Hair follicle dermal papilla cell (primary cell): ENCODE measurements around the gene BICDL1. TPM values are rescaled to one million over a fixed set of nuclear protein-coding genes. Genes with fewer than 3 reads are reported as not detected.

Source experiments
- small RNA-seq: library from RNA; depleted of rRNA; stranded (forward); fragments of <200 nt; gene quantifications from one replicate; pipeline ENCODE3, GENCODE V24; 2012
- total RNA-seq: library from RNA; depleted of rRNA; stranded (reverse); fragments of >200 nt; gene quantifications from 2 replicates; pipeline ENCODE4 v1.2.3, GENCODE V29; 2012

Gene BICDL1
- not detected in 2 replicates for total RNA-seq

GRCh38 chr12:119988472-119989360 lies at the start of gene BICDL1:
BICDL1 (plus strand) TSS chr12:119989236; CDS start chr12:119989869, 633 bp downstream.

DNA sequence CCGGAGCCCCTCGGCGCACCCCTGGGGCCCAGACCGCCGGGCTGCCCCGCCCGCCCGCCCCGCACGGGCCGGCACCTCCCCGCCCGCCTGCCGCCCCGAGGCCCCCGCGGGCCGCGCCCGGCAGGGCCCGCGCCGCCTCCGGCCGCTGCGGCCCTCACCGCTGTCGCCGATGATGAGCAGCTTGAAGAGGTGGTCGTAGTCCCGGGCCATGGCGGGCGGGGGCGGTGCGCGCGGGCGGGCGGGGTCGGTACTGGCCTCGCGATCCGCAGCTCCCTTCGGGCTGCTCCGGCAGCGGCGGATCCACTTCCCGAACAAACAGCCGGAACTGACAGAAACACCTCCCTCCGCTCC lies 127.4 kb downstream of the BICDL1 start, which contains the start of gene RAB35:
Gene RAB35 (minus strand): TSS at position 313 of the 351 bp plus-strand sequence. CDS start 103 bp downstream, at position 210.

Small RNA genes within 50 kb of the gene (small RNA-seq; reads per million reads assigned to genes)
- not detected for gene AC004812.1

Other genes starting within 250 kb of the BICDL1 start
- gene CIT, start 111.9 kb upstream of the BICDL1 start, total RNA-seq, result 33.8 and 44.3 TPM in 2 replicates
- 39.0 and 40.4 TPM in 2 replicates for gene RAB35, start 127.5 kb downstream of the BICDL1 start, total RNA-seq
- 114 and 145 TPM in 2 replicates for gene GCN1, start 205.5 kb downstream of the BICDL1 start, total RNA-seq
- 2,083 and 2,220 TPM in 2 replicates for gene RPLP0, start 211.9 kb downstream of the BICDL1 start, total RNA-seq